Stimulated activated naive CD4-positive, alpha-beta T cell (primary cell): Measurements from ENCODE around the gene MRPS11.
"Not testable (repeated sequence)": the region's sequence is repeated elsewhere in the genome, so short reads cannot be mapped to it uniquely, and the experiment has no call there.

Source experiments
- DNase-seq, 6 experiments: peaks; one replicate each; lab custom pipeline; 2025; lab: John Stamatoyannopoulos, UW

The MRPS11 gene

GRCh38 chr15:88489321-88489720 lies 21.8 kb downstream of the MRPS11 start:
- DNase-seq: no peak

- no peak for DNase-seq
Measured at GRCh38 chr15:88490036-88490435, 22.5 kb downstream of the MRPS11 start.

- DNase-seq: no peak
Measured at GRCh38 chr15:88491158-88491557, 23.6 kb downstream of the MRPS11 start.

GRCh38 chr15:88493844-88494243 lies 26.3 kb downstream of the MRPS11 start:
- no peak for DNase-seq

GRCh38 chr15:88497109-88497765 lies 29.7 kb downstream of the MRPS11 start:
- DNase-seq: no peak

- DNase-seq: no peak
Measured at GRCh38 chr15:88498996-88499395, 31.5 kb downstream of the MRPS11 start.

GRCh38 chr15:88504445-88504844 lies 36.9 kb downstream of the MRPS11 start:
- DNase-seq: no peak

GRCh38 chr15:88505721-88506120 lies 38.2 kb downstream of the MRPS11 start:
- DNase-seq: no peak

- no peak for DNase-seq
Measured at GRCh38 chr15:88506628-88507027, 39.1 kb downstream of the MRPS11 start.

- no peak for DNase-seq
Measured at GRCh38 chr15:88509321-88509720, 41.8 kb downstream of the MRPS11 start.

GRCh38 chr15:88509964-88510363 lies 42.5 kb downstream of the MRPS11 start:
- no peak for DNase-seq

- DNase-seq: no peak
Measured at GRCh38 chr15:88511161-88511560, 43.7 kb downstream of the MRPS11 start.

GRCh38 chr15:88512078-88512477 lies 44.6 kb downstream of the MRPS11 start:
- no peak for DNase-seq

- DNase-seq: no peak
Measured at GRCh38 chr15:88512601-88513000, 45.1 kb downstream of the MRPS11 start.

GRCh38 chr15:88513195-88513594 lies 45.7 kb downstream of the MRPS11 start:
- DNase-seq: no peak

GRCh38 chr15:88518903-88519302 lies 51.4 kb downstream of the MRPS11 start:
- no peak for DNase-seq

- DNase-seq: not testable (repeated sequence)
Measured at GRCh38 chr15:88524094-88524493, 56.6 kb downstream of the MRPS11 start.

GRCh38 chr15:88525418-88525817 lies 57.9 kb downstream of the MRPS11 start:
- DNase-seq: no peak

GRCh38 chr15:88526247-88526879 lies 58.9 kb downstream of the MRPS11 start:
- no peak for DNase-seq

GRCh38 chr15:88529021-88529630 lies 61.6 kb downstream of the MRPS11 start:
- no peak for DNase-seq
